ENCODE data around the gene PLEKHH2. TPM values are rescaled to one million over a fixed set of nuclear protein-coding genes. Genes with fewer than 3 reads are reported as not detected.
"Not testable (repeated sequence)": the region's sequence is repeated elsewhere in the genome, so short reads cannot be mapped to it uniquely, and the experiment has no call there.

Gene PLEKHH2
- polyA plus RNA-seq, 1 of the 3 experiments (the other 2 are of a cell fraction) = 1.9 TPM

DNA sequence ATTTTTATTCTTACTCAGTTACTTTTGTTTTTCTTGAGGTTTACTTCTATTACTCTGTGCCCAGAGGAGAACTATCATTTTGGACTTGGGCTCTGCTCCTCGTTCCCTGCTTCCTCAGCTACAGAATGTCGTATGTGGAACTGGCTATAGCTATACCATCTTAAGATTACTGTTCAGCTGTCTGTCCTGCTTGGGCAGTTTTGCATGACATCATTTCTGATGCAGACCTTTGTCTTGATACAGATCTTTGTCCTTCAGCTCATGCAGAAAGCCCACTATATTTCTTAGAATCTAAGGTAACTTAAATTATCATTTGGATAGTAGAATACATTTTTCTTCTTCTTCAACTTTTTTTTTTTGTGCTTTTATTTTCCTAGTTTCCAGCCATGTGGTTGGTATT, 52.9 kb downstream of the PLEKHH2 start (continued):
- TF ChIP-seq, protein P1, sequence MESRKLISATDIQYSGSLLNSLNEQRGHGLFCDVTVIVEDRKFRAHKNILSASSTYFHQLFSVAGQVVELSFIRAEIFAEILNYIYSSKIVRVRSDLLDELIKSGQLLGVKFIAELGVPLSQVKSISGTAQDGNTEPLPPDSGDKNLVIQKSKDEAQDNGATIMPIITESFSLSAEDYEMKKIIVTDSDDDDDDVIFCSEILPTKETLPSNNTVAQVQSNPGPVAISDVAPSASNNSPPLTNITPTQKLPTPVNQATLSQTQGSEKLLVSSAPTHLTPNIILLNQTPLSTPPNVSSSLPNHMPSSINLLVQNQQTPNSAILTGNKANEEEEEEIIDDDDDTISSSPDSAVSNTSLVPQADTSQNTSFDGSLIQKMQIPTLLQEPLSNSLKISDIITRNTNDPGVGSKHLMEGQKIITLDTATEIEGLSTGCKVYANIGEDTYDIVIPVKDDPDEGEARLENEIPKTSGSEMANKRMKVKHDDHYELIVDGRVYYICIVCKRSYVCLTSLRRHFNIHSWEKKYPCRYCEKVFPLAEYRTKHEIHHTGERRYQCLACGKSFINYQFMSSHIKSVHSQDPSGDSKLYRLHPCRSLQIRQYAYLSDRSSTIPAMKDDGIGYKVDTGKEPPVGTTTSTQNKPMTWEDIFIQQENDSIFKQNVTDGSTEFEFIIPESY (IDR thresholded peaks at IDR 0.05; ENCODE audit: borderline replicate concordance, low read depth) = no peak
- TF ChIP-seq, protein P2, sequence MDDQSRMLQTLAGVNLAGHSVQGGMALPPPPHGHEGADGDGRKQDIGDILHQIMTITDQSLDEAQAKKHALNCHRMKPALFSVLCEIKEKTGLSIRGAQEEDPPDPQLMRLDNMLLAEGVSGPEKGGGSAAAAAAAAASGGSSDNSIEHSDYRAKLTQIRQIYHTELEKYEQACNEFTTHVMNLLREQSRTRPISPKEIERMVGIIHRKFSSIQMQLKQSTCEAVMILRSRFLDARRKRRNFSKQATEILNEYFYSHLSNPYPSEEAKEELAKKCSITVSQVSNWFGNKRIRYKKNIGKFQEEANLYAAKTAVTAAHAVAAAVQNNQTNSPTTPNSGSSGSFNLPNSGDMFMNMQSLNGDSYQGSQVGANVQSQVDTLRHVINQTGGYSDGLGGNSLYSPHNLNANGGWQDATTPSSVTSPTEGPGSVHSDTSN (IDR thresholded peaks at IDR 0.05) = no peak

DNA sequence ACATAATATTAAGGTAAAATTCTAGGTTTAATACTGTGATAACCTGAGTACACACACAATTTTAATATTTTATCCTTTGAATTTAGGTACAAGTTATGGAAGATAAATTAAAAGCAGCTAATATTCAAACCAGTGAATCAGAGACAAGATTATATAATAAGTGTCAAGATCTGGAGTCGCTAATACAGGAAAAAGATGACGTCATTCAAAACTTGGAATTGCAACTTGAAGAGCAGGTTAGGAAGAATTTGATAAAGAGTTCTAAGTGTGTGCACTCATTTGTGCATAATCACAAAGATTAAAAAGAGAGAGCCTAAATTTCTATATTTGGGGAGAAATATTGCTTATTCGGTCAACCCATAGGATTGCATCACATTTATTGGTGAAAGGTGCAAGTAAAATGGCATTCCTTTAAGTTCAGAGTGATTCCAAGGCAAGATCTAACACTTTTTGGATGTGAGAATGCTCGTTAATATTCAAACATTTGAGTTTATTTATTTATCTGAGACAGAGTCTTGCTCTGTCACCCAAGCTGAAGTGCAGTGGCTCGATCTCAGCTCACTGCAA, 55.5 kb downstream of the PLEKHH2 start:
- H3K4me3 ChIP-seq (ENCODE audit: low read depth in 2 of 2, low read length in 1 of 2) = no peak overlapping the region
- H3K27ac ChIP-seq (ENCODE audit: low read depth in 2 of 2, low read length in 1 of 2) = no peak overlapping the region
- H3K27me3 ChIP-seq (ENCODE audit: insufficient read depth) = no peaks in the 10 kb centered on the region
- CTCF ChIA-PET = no interaction called here
- no peaks in the 10 kb centered on the region for H3K36me3 ChIP-seq (replicated peaks in 1 of 2; ENCODE audit: control insufficient read depth in 1 of 2, insufficient read depth in 2 of 2, low read length in 1 of 2)
- no peaks in the 10 kb centered on the region for H3K79me2 ChIP-seq (ENCODE audit: insufficient read depth)
- H3K9me2 ChIP-seq = no peaks in the 10 kb centered on the region
- TF ChIP-seq IRF3 (IDR thresholded peaks at IDR 0.05; ENCODE audit: low read depth, low read length) = no peak
- no peak for TF ChIP-seq RFX5 (IDR thresholded peaks at IDR 0.05; ENCODE audit: low read length)
- no peak for TF ChIP-seq GABPA (IDR thresholded peaks at IDR 0.05; ENCODE audit: low read depth)
- TF ChIP-seq NRF1 (IDR thresholded peaks at IDR 0.05; ENCODE audit: low read depth, low read length) = no peak
- TF ChIP-seq TAF1 (IDR thresholded peaks at IDR 0.05; ENCODE audit: borderline replicate concordance, low read depth, low read length) = no peak
- TF ChIP-seq, protein P1 (IDR thresholded peaks at IDR 0.05; ENCODE audit: borderline replicate concordance, low read depth) = no peak
- TF ChIP-seq SMC3 (IDR thresholded peaks at IDR 0.05; ENCODE audit: low read depth, low read length) = no peak
- TF ChIP-seq JUND (IDR thresholded peaks at IDR 0.05) = no peak
- no peak for TF ChIP-seq ELF1 (IDR thresholded peaks at IDR 0.05)
- TF ChIP-seq, protein P2 (IDR thresholded peaks at IDR 0.05) = no peak
- no peak for TF ChIP-seq POLR2AphosphoS5 (IDR thresholded peaks at IDR 0.05; ENCODE audit: low read depth, low read length)
- TF ChIP-seq CHD2 (IDR thresholded peaks at IDR 0.05; ENCODE audit: low read length, partially characterized antibody) = no peak
- TF ChIP-seq FOSL2 (IDR thresholded peaks at IDR 0.05; ENCODE audit: borderline replicate concordance, low read depth) = no peak
- no peak for TF ChIP-seq MAX (IDR thresholded peaks at IDR 0.05; ENCODE audit: low read depth)
- TF ChIP-seq TCF12 (IDR thresholded peaks at IDR 0.05) = no peak
- TF ChIP-seq FOXM1 (IDR thresholded peaks at IDR 0.05; ENCODE audit: low read depth) = no peak
- TF ChIP-seq TEAD4 (IDR thresholded peaks at IDR 0.05; ENCODE audit: borderline replicate concordance, insufficient read depth) = no peak
- no peak overlapping the region for H2AFZ ChIP-seq (ENCODE audit: low read depth)
- 76% methylated on average over 5 of the region's 5 CpGs for WGBS (ENCODE audit: low lambda C conversion rate)
- H3F3A ChIP-seq (replicated peaks; ENCODE audit: insufficient read depth) = no peaks in the 10 kb centered on the region
- no peaks in the 10 kb centered on the region for H3K9me3 ChIP-seq
- no peak overlapping the region for H3K9ac ChIP-seq
- POLR2A ChIA-PET = no interaction called here
- no peaks in the 10 kb centered on the region for H4K20me1 ChIP-seq (ENCODE audit: insufficient read depth)
- H3K4me2 ChIP-seq = no peak overlapping the region
- DNase-seq = no peak
- H3K4me1 ChIP-seq (ENCODE audit: control insufficient read depth in 1 of 2, insufficient read depth in 2 of 2, low read depth in 1 of 2, low read length in 1 of 2) = no peaks in the 10 kb centered on the region

GRCh38 chr2:43698140-43698539, 61.1 kb downstream of the PLEKHH2 start:
- H3K4me1 ChIP-seq (ENCODE audit: control insufficient read depth in 1 of 2, insufficient read depth in 2 of 2, low read depth in 1 of 2, low read length in 1 of 2); DNase-seq; H3K36me3 ChIP-seq (replicated peaks in 1 of 2; ENCODE audit: control insufficient read depth in 1 of 2, insufficient read depth in 2 of 2, low read length in 1 of 2); H3K4me2 ChIP-seq; H3F3A ChIP-seq (replicated peaks; ENCODE audit: insufficient read depth); POLR2A ChIA-PET; H3K27me3 ChIP-seq (ENCODE audit: insufficient read depth); H3K27ac ChIP-seq (ENCODE audit: low read depth in 2 of 2, low read length in 1 of 2); H3K79me2 ChIP-seq (ENCODE audit: insufficient read depth); H3K9ac ChIP-seq; H3K9me3 ChIP-seq; H3K4me3 ChIP-seq (ENCODE audit: low read depth in 2 of 2, low read length in 1 of 2); H2AFZ ChIP-seq (ENCODE audit: low read depth); H4K20me1 ChIP-seq (ENCODE audit: insufficient read depth); H3K9me2 ChIP-seq: not testable (repeated sequence)
- WGBS (ENCODE audit: low lambda C conversion rate) = 92% methylated on average over 6 of the region's 6 CpGs
- CTCF ChIA-PET = interaction anchor here (0.7 to 1.9 kb wide), 7 partner anchors 8 to 791 kb away, joined by 3 to 6 read pairs (median 3); no protein-coding TSS in a partner anchor
